ENCODE data around the gene GNAT1.

GNAT1 gene

GRCh38 chr3:50231581-50231980 is 40.2 kb downstream of the GNAT1 start:
- no peak overlapping the region for H3K4me3 Mint-ChIP-seq
- no peaks in the 10 kb centered on the region for H3K36me3 Mint-ChIP-seq
- peaks cover 28% of the 10 kb centered on the region for H3K4me1 Mint-ChIP-seq

GRCh38 chr3:50232303-50232702 is 40.9 kb downstream of the GNAT1 start:
- peak overlapping the region; percentile 5 for H3K27ac Mint-ChIP-seq
- H3K9me3 Mint-ChIP-seq = no peaks in the 10 kb centered on the region
- H3K4me1 Mint-ChIP-seq = peaks cover 23% of the 10 kb centered on the region
- no peaks in the 10 kb centered on the region for H3K36me3 Mint-ChIP-seq
- H3K4me3 Mint-ChIP-seq = no peak overlapping the region
- no peaks in the 10 kb centered on the region for H3K27me3 Mint-ChIP-seq

More at GRCh38 chr3:50231581-50231980, 40.2 kb downstream of the GNAT1 start:
- H3K27me3 Mint-ChIP-seq = no peaks in the 10 kb centered on the region
- peak overlapping the region; percentile 51 for H3K27ac Mint-ChIP-seq
- H3K9me3 Mint-ChIP-seq = no peaks in the 10 kb centered on the region

GRCh38 chr3:50233176-50233575 is 41.8 kb downstream of the GNAT1 start:
- Mint-ChIP-seq H3K9me3 (no peaks in the 10 kb centered on the region), H3K4me3 (no peak overlapping the region), H3K36me3 (no peaks in the 10 kb centered on the region), H3K27me3 (no peaks in the 10 kb centered on the region), H3K27ac (no peak overlapping the region), H3K4me1 (peaks cover 18% of the 10 kb centered on the region)

GRCh38 chr3:50235716-50236483 is 44.5 kb downstream of the GNAT1 start, which contains the start of gene GNAI2:
Gene GNAI2 (plus strand): TSS chr3:50236204. CDS start chr3:50236336, 132 bp downstream.
- H3K9me3 Mint-ChIP-seq = no peaks in the 10 kb centered on the region
- peak within 1 kb of the TSS; percentile 92 for H3K4me3 Mint-ChIP-seq
- H3K36me3 Mint-ChIP-seq = no peaks in the 10 kb centered on the region
- no peaks in the 10 kb centered on the region for H3K27me3 Mint-ChIP-seq
- H3K4me1 Mint-ChIP-seq = peaks cover 34% of the 10 kb centered on the region
- peak within 1 kb of the TSS; percentile 94 for H3K27ac Mint-ChIP-seq

- Mint-ChIP-seq H3K9me3 (no peaks in the 10 kb centered on the region), H3K4me3 (peak overlapping the region; percentile 92), H3K36me3 (no peaks in the 10 kb centered on the region), H3K27me3 (no peaks in the 10 kb centered on the region), H3K27ac (peak overlapping the region; percentile 94), H3K4me1 (peaks cover 40% of the 10 kb centered on the region)
These were observed 45.2 kb downstream of the GNAT1 start for GRCh38 chr3:50236484-50237132.

GRCh38 chr3:50237133-50237651 is 45.8 kb downstream of the GNAT1 start:
- H3K4me3 Mint-ChIP-seq = peak overlapping the region; percentile 92

GRCh38 chr3:50237754-50238548 is 46.5 kb downstream of the GNAT1 start:
- peaks cover 53% of the 10 kb centered on the region for H3K4me1 Mint-ChIP-seq
- peak overlapping the region; percentile 92 for H3K4me3 Mint-ChIP-seq
- no peaks in the 10 kb centered on the region for H3K27me3 Mint-ChIP-seq
- H3K9me3 Mint-ChIP-seq = no peaks in the 10 kb centered on the region
- peak overlapping the region; percentile 94 for H3K27ac Mint-ChIP-seq
- no peaks in the 10 kb centered on the region for H3K36me3 Mint-ChIP-seq

More at GRCh38 chr3:50237133-50237651, 45.8 kb downstream of the GNAT1 start:
- no peaks in the 10 kb centered on the region for H3K9me3 Mint-ChIP-seq
- H3K27ac Mint-ChIP-seq = peak overlapping the region; percentile 94
- no peaks in the 10 kb centered on the region for H3K27me3 Mint-ChIP-seq
- no peaks in the 10 kb centered on the region for H3K36me3 Mint-ChIP-seq
- peaks cover 46% of the 10 kb centered on the region for H3K4me1 Mint-ChIP-seq

GRCh38 chr3:50238549-50239026 is 47.2 kb downstream of the GNAT1 start:
- H3K4me1 Mint-ChIP-seq = peaks cover 56% of the 10 kb centered on the region
- no peak overlapping the region for H3K27ac Mint-ChIP-seq
- peak overlapping the region; percentile 92 for H3K4me3 Mint-ChIP-seq
- no peaks in the 10 kb centered on the region for H3K9me3 Mint-ChIP-seq
- H3K36me3 Mint-ChIP-seq = no peaks in the 10 kb centered on the region
- H3K27me3 Mint-ChIP-seq = no peaks in the 10 kb centered on the region

- Mint-ChIP-seq H3K27me3 (no peaks in the 10 kb centered on the region), H3K4me3 (peak overlapping the region; percentile 92), H3K9me3 (no peaks in the 10 kb centered on the region), H3K27ac (peak overlapping the region; percentile 76), H3K36me3 (no peaks in the 10 kb centered on the region), H3K4me1 (peaks cover 64% of the 10 kb centered on the region)
These were observed 48.2 kb downstream of the GNAT1 start for GRCh38 chr3:50239649-50240048.

- H3K36me3 Mint-ChIP-seq = no peaks in the 10 kb centered on the region
These were observed 49.8 kb downstream of the GNAT1 start for GRCh38 chr3:50241163-50241562.

GRCh38 chr3:50241713-50242380 is 50.4 kb downstream of the GNAT1 start:
- Mint-ChIP-seq H3K4me3 (peak overlapping the region; percentile 47), H3K36me3 (no peaks in the 10 kb centered on the region), H3K27ac (peak overlapping the region; percentile 99), H3K4me1 (peaks cover 78% of the 10 kb centered on the region), H3K9me3 (no peaks in the 10 kb centered on the region), H3K27me3 (no peaks in the 10 kb centered on the region)

More at GRCh38 chr3:50241163-50241562, 49.8 kb downstream of the GNAT1 start:
- H3K4me1 Mint-ChIP-seq = peaks cover 71% of the 10 kb centered on the region
- no peaks in the 10 kb centered on the region for H3K27me3 Mint-ChIP-seq
- peak overlapping the region; percentile 96 for H3K27ac Mint-ChIP-seq
- H3K4me3 Mint-ChIP-seq = no peak overlapping the region
- no peaks in the 10 kb centered on the region for H3K9me3 Mint-ChIP-seq

- Mint-ChIP-seq H3K4me1 (peaks cover 83% of the 10 kb centered on the region), H3K36me3 (no peaks in the 10 kb centered on the region), H3K4me3 (peak overlapping the region; percentile 73), H3K9me3 (no peaks in the 10 kb centered on the region), H3K27me3 (no peaks in the 10 kb centered on the region), H3K27ac (peak overlapping the region; percentile 99)
These were observed 51.0 kb downstream of the GNAT1 start for GRCh38 chr3:50242381-50242770.

GRCh38 chr3:50242851-50243542 is 51.6 kb downstream of the GNAT1 start:
- no peaks in the 10 kb centered on the region for H3K36me3 Mint-ChIP-seq
- H3K27me3 Mint-ChIP-seq = no peaks in the 10 kb centered on the region
- peak overlapping the region; percentile 73 for H3K4me3 Mint-ChIP-seq
- peaks cover 84% of the 10 kb centered on the region for H3K4me1 Mint-ChIP-seq
- H3K27ac Mint-ChIP-seq = peak overlapping the region; percentile 99
- no peaks in the 10 kb centered on the region for H3K9me3 Mint-ChIP-seq

- Mint-ChIP-seq H3K9me3 (no peaks in the 10 kb centered on the region), H3K4me1 (peaks cover 82% of the 10 kb centered on the region), H3K4me3 (peak overlapping the region; percentile 4), H3K36me3 (no peaks in the 10 kb centered on the region), H3K27me3 (no peaks in the 10 kb centered on the region), H3K27ac (peak overlapping the region; percentile 62)
These were observed 52.1 kb downstream of the GNAT1 start for GRCh38 chr3:50243543-50243895.

All from activated naive CD4-positive, alpha-beta T cell treated with anti-CD3 and anti-CD28 coated beads, Interleukin-2, amount 50 U/mL, for 24 hours (primary cell).